Prostate gland (tissue), 2 donors: ENCODE data around the gene ACTN4. TPM values are rescaled to one million over a fixed set of nuclear protein-coding genes. Genes with fewer than 3 reads are reported as not detected.

Source experiments
- DNase-seq: peaks from one replicate; pipeline ENCODE4 v3.0.0-alpha.2; 2019; ENCODE audit warnings: low spot score
- H3K27ac ChIP-seq, 2 donors: fragments of 200-600 bp; sonication (generic); 2 replicates each; pipeline ENCODE4 v1.5.1; 2017 to 2019
- H3K27me3 ChIP-seq: fragments of 200-600 bp; sonication (generic); replicated peaks from 2 replicates; pipeline ENCODE4 v1.5.1; 2019; ENCODE audit not compliant: insufficient read depth
- H3K36me3 ChIP-seq, 2 donors: fragments of 200-600 bp; sonication (generic); 1 replicate in 1 of 2; 2 replicates in 1 of 2; pipeline versions ENCODE4 v1.5.1 to v1.8.1; 2017 to 2019
- H3K4me1 ChIP-seq: fragments of 200-600 bp; sonication (generic); replicated peaks from 2 replicates; pipeline ENCODE4 v1.5.1; 2019
- H3K4me3 ChIP-seq, 2 donors: fragments of 200-600 bp; sonication (generic); 2 replicates each; pipeline ENCODE4 v1.5.1; 2017 to 2019
- H3K9me3 ChIP-seq: fragments of 200-600 bp; sonication (generic); 2 replicates; pipeline ENCODE4 v1.5.1; 2017
- POLR2A ChIP-seq: fragments of 450-650 bp; IDR thresholded peaks from one replicate; pipeline ENCODE4 v1.6.1; 2016; ENCODE audit warnings: antibody characterized with exemption, mild to moderate bottlenecking
- POLR2AphosphoS5 ChIP-seq: sonication (generic); formaldehyde crosslinking; IDR thresholded peaks from one replicate; pipeline ENCODE4 v1.6.1; 2017; ENCODE audit warnings: antibody characterized with exemption
- WGBS: methylation state at CpG from one replicate; pipeline ENCODE4 v1.1.5; 2018; 5-methylcytosine and 5-hydroxymethylcytosine counted together
- intact Hi-C: fragments of 100-400 bp; cut with DNase I; formaldehyde crosslinking; loops from one replicate; pipeline ENCODE4 v1.14.2; 2022
- total RNA-seq, 2 donors: library from RNA; depleted of rRNA; stranded (reverse); fragments of >200 nt; gene quantifications; one replicate each; pipeline ENCODE4 v1.1.0, GENCODE V29; 2016
- TF ChIP-seq, protein P1 (sequence below), 4 experiments: fragments of 200-600 bp in 2 of 4; fragments of 450-650 bp in 2 of 4; sonication (generic) in 2 of 4; IDR thresholded peaks; 1 replicate in 3 of 4; 2 replicates in 1 of 4; pipeline ENCODE4 v1.5.1; 2016 to 2019; ENCODE audit warnings: antibody characterized with exemption in 4 of 4, mild to moderate bottlenecking in 2 of 4, moderate library complexity in 2 of 4

The ACTN4 gene
- total RNA-seq, 2 donors from 2014 or later: 312 to 330 TPM

DNA sequence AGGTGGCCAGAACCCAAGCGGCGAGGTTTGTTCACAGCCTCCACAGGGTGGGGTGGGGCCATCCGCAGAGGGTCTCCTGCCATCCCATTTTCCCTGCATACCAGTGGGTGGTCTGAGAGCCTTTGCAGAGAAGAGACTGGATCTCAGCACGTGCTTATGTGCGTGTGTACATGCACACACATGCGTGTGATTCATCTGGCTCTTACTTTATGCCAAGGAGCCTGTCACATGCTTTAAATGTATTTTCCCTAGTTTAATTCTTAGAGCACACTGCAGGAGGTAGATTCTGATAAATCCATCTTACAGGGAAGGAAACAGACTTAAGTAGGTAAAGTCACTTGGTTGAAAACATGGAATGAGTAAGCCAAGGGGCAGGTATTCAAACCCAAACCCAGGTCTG lies 49.7 kb downstream of the ACTN4 start:
- Histone ChIP-seq H3K4me3 (no peak overlapping the region), H3K27me3 (no peaks in the 10 kb centered on the region), H3K36me3 (no peaks in the 10 kb centered on the region), H3K4me1 (no peaks in the 10 kb centered on the region), H3K27ac (no peak overlapping the region), H3K9me3 (no peaks in the 10 kb centered on the region)
- TF ChIP-seq POLR2AphosphoS5 (no peak), POLR2A (no peak)
- TF ChIP-seq, protein P1, sequence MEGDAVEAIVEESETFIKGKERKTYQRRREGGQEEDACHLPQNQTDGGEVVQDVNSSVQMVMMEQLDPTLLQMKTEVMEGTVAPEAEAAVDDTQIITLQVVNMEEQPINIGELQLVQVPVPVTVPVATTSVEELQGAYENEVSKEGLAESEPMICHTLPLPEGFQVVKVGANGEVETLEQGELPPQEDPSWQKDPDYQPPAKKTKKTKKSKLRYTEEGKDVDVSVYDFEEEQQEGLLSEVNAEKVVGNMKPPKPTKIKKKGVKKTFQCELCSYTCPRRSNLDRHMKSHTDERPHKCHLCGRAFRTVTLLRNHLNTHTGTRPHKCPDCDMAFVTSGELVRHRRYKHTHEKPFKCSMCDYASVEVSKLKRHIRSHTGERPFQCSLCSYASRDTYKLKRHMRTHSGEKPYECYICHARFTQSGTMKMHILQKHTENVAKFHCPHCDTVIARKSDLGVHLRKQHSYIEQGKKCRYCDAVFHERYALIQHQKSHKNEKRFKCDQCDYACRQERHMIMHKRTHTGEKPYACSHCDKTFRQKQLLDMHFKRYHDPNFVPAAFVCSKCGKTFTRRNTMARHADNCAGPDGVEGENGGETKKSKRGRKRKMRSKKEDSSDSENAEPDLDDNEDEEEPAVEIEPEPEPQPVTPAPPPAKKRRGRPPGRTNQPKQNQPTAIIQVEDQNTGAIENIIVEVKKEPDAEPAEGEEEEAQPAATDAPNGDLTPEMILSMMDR (IDR thresholded peaks at IDR 0.05): no peak
- DNase-seq: no peak
- intact Hi-C loops: no loop called here
- 86% methylated on average over 6 of the region's 6 CpGs for WGBS

DNA sequence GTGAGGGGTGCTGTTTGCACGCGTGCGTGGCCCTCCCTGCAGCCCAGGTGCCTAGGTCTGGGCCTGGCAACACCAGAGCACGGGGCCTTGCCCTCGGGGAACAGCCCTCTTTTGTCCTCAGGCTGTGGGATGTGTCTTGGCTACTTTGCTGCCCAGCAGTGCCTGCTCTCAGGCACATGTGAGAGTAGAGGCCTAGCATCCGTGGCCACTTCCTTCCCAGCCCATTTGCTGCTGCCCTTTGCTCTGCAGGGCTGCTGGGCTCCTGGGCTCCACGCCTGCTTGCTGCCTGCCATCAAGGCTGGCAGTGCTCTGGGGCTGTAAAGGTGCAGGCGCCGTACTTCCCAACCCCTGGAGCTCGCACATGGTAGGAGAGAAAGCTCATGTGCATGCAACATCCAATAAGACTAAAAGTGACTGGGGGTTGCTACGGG lies 50.2 kb downstream of the ACTN4 start:
- no peak for TF ChIP-seq POLR2AphosphoS5
- TF ChIP-seq POLR2A: no peak
- TF ChIP-seq, protein P1 (IDR thresholded peaks at IDR 0.05): no peak
- peak overlapping the region; percentile 31 to 36 for H3K27ac ChIP-seq
- H3K4me3 ChIP-seq: no peak overlapping the region
- intact Hi-C loops: no loop called here
- DNase-seq: no peak
- H3K4me1 ChIP-seq: no peaks in the 10 kb centered on the region
- H3K36me3 ChIP-seq: no peaks in the 10 kb centered on the region
- 66% methylated on average over 11 of the region's 11 CpGs for WGBS
- H3K27me3 ChIP-seq: no peaks in the 10 kb centered on the region
- H3K9me3 ChIP-seq: no peaks in the 10 kb centered on the region

DNA sequence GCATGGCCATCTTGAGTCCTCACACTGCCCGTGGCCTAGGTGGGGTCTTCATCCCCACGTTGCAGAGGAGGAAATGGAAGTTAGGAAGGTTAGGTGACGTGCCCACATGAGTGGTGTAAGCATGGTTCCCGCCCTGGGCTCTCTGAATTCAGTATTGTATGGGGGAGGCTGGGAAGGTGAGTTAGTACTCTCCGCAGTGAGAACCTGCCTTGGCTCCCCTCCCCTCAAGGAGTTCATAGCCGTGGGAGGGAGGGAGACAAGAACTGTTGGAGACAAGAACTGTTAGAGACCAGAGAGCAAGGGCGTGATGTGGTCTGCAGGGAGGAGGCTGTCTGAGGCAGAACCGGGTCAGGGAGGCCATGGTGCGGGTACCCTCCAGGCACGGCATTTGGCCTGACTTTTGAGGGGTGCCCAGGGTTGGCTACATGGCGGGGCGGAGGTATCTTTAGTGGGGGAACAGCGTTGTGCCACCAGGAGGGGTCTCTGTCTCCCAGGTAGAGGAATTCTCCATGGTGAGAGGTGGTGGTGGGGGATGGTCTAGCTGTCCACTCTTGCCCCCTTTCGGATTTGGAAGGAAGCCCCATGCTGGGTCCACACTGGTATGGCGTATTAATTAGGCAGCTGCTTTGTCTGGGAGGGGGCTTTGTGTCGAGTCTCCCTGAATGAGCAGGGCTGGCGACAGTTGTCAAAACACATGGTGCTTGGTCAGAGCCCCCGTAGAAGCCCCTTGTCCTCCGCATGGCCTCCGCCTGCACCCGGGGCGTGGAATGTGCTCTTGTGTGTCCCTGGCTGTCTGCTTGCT lies 51.0 kb downstream of the ACTN4 start:
- 58% methylated on average over 22 of the region's 22 CpGs for WGBS

DNA sequence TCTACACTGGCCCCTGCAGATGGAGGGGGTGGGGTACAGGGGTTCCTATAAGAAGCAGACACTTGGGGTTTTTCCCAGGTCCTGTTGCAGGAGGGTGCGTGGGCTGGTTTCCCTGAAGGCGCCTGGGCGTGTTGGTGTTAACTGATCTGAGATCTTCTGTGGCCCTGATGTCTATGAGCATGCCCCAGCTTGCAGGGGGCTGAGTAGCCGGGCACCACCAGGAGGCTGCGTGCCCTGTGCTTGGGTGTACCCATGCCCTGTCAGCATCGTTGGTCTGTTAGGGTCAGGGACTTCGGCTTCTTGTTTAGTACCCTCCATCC lies 51.5 kb downstream of the ACTN4 start:
- Histone ChIP-seq H3K36me3 (no peaks in the 10 kb centered on the region), H3K9me3 (no peaks in the 10 kb centered on the region), H3K4me3 (no peak overlapping the region), H3K4me1 (no peaks in the 10 kb centered on the region), H3K27ac (peak overlapping the region; percentile 35 to 36), H3K27me3 (no peaks in the 10 kb centered on the region)
- WGBS: 42% methylated on average over 7 of the region's 7 CpGs
- TF ChIP-seq, protein P1 (IDR thresholded peaks at IDR 0.05): peak in 1 of 4 experiments; percentile 32
- TF ChIP-seq POLR2A: no peak
- peak; percentile 47 for TF ChIP-seq POLR2AphosphoS5
- peak; percentile 64 for DNase-seq
- intact Hi-C loops: no loop called here

More for the DNA sequence above, 51.0 kb downstream of the ACTN4 start:
- Histone ChIP-seq H3K4me1 (no peaks in the 10 kb centered on the region), H3K4me3 (no peak overlapping the region), H3K27ac (peak overlapping the region; percentile 35 to 36), H3K36me3 (no peaks in the 10 kb centered on the region), H3K27me3 (no peaks in the 10 kb centered on the region), H3K9me3 (no peaks in the 10 kb centered on the region)
- DNase-seq: no peak
- TF ChIP-seq, protein P1 (IDR thresholded peaks at IDR 0.05): no peak
- TF ChIP-seq POLR2AphosphoS5 (no peak), POLR2A (no peak)
- intact Hi-C loops: no loop called here
